GM21825 (cell line): Measurements from ENCODE around the gene FAT1.

Source experiments
- ATAC-seq: cut with Tn5 transposase; IDR thresholded peaks from one replicate; pipeline ENCODE4 v1.9.1; 2021; ENCODE audit warnings: mild to moderate bottlenecking, moderate library complexity; ENCODE audit not compliant: unreplicated experiment

The FAT1 gene

DNA sequence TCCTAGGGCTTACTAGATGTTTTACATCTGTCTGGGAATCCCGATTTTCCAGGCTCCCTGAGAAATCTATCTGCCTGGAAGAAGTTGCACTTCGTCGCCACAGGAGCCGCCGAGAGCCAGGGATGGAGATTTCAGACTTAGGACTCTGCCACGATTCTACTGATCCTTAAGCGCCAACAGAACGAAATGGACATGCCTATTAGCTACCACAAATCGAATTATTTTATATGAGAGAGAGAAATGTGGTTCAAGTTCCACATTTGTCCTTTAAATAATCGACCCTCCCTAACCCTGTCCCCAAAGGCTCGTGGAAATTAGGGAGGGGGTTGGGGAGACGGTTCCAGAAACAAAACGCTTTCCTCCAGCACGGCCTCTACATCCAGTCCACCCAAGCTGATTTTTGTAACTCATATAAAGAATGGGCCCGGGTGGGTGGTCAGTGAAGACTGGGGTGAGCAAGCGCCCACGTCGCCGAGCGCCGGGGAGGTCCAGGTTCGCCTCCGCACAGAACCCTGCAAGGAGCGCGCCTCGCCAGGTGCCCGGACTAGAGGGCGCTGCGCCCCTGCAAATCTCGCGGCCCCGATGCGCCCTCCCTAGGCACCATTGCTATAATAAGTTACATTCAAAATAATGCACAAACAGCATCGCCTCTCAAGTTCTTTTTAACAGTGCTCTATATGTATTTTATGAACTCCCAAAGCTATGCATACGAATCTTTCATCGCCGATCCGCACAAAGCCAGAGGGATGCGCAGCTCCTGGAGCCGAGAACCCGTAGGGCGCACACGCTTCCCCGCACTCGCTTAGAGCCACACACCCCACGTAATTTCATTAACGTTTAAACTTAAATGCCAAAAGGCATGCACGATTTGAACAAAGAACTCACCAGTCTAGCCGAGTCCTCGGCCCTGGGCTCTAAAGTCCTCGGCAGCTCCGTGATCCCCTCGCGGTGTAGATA, 2.1 kb upstream of the FAT1 start:
- no peak for ATAC-seq

DNA sequence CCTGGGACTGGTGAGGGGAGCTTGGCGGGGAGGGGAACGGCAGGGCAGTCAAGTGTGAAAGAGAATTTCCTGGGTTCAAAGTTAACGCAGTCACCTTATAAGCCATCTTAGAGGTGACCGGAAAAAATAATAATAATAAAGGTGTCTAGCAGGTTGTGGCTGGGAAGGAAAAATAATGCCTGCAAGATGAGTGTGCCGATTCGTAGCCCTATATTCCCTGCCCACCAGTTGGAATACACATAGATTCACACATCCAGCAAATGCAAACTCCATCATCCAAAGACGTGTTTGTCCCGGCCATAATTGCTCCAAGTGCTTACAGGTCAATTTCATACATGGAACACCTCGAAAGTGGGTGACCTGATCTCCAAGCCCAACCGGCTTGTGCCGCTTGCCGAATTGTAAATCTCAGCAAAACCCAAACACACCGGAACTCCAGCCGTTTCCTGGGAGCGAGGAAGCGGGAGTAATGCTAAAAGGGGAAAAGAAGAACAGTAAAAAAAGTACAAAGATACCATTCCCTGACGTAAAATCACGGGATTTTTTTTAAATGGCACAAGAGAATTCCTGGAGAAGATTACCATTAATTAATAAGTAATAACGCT, 1.3 kb upstream of the FAT1 start:
- ATAC-seq = no peak

DNA sequence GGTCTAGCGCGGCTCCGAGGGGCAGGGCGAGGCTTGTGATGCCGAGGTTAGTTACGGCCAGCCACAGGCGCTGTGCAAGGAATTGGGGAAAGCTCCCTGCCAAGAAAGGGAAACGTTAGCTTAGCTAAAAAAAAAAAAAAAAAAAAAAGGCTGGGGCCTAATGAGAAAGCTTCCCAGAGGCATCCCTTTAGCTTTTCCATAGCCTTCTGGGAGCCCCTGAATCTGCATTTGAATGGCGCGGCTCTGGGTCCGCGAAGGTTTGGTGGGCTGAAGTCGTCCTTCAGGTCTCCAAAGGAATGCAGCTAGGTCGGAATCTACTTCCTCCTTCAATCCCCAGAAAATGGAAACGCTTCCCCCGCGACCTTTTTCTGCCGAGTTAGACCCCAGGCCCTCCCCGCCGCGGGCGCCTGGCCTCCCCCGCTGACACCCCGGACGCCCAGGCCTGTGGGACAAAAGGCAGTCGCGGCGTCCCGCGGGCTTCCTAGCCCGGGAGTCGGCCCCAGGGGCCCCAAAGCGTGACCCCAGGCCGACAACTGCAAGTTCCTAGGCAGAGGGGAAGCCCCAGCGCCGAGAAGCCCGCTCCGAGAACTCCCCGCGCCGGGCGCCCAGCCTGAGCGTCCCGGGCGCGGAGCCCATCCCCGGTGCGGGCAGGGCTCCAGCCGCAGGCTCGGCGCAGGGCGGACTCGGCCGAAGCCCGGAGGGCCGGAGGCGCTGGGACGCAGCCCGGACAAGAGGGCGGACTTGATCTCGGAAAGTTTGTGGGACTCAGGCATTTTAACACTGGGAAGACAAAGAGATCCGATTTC, 605 bp upstream of the FAT1 start:
- no peak for ATAC-seq

DNA sequence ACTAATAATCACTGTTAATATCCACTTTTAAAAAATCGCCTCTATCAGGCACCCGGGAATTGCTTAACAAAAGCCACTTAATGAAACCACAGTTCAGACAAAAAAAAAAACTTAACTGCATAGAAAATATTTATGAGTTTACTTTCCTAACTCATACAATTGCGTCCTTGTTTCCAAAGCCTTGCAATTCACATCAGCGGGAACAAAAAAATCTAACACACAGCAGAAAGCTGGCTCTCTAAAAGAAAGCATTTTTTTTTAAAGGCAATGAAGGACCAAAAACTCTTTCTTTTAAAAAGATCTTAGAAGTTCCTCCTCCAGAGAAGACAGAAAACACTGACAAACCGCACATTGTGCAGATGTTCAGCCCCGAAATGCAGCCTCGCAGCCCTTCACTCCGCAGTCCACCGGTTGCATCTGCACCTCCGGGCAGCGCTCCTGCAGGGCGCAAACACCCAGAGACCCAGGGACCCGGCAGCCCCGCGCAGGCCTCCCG, 812 bp downstream of the FAT1 start:
- ATAC-seq = no peak

DNA sequence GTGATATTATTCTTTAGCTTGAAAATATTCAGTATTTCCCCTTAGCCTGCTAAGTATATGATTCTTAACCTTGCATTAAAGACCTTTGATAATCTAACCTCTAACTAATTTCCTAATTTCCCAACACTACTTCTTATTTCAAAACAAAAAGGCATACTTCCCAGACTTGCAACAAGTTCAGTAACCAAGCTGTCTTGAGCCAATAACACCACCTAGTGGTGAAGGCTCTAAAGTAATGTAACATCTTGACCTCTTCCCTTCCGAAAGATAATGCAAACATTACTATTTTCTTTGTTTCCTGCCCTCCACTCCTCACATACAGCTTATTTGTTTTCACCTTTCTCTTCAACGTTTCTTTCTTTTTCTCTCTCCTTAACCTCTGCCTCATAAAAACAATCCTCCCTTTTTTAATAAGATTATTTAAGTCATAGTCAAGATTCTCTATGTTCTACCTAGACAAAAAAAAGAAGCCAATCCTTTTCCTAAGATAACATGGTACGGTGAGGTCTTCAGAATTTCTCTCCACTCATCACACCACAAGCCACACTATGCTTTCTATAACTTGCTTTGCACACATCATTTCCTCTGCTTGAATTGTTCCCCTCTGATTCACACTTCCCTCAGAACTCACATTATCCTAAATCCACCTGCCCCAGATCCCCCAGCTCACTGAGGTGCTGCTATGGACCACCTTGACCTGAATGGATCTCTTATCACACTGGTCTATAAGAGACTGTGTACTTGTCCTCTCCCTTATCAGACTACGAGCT, 3.5 kb downstream of the FAT1 start:
- no peak for ATAC-seq

DNA sequence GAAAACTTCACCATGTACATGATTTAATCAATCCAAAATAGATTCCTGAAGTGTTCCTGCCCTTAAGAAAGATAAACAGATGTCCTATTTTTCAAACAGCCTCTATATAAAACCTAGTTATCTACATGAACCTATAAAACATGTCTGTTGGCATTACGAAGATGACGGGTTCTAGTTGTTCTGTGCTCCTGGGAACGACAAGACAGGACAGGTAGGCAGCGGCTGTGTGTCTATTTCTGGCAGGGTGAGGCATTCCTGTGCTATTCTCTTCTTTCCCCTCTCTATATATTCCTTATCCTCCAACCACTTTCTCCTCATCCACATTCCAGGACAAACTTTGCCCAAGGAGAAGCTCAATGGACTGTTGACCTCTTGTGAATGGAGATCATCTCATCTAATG, 6.1 kb downstream of the FAT1 start:
- no peak for ATAC-seq

DNA sequence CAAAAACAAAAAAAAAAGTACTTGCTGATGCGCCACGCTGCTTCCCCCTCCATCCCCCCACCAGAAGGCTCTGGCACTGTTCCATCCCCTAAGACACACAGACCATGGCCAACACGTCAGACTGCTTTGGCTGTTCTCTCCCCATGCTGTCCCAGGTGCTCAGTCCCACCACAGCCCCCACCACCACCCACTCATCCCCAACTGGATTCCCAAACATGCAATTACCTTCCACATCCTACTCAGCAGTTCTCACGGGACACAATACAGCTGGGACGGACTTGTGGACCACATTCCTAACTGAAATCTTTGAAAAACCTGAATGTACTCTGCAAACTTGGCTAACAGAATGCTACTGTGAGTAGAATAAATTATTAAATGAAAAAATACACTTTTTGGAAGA, 8.6 kb downstream of the FAT1 start:
- no peak for ATAC-seq

DNA sequence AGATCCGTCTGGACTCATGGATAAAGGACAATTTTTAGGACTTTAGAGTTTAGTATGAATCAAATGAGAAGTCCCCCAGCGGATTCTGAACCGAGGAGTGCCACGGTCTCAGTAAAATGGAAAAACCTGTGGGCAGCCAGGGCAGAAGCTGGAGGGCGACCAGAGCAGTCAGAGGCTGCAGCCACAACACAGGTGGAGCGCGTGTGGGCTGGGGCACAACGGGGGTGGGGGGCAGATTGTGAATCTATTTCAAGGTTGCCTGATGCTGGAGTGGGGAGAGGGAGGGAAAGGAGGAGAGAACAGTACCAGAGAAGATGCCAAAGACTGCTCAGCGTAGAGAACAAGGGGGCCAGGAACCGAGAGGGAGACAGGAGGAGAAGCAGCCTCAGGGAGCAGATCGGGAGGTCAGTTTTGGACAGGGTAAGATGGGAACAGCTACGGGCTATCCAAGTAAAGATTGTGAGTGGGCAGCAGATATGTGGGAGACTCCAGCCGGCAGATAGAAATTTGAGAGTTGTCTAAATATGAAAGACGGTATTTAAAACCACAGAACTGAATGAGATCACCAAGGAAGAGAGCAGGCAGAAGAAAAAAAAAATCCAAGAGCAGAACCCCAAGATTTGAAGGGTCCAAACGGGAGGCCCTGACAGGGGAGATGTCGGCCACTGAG, 9.5 kb downstream of the FAT1 start:
- no peak for ATAC-seq

DNA sequence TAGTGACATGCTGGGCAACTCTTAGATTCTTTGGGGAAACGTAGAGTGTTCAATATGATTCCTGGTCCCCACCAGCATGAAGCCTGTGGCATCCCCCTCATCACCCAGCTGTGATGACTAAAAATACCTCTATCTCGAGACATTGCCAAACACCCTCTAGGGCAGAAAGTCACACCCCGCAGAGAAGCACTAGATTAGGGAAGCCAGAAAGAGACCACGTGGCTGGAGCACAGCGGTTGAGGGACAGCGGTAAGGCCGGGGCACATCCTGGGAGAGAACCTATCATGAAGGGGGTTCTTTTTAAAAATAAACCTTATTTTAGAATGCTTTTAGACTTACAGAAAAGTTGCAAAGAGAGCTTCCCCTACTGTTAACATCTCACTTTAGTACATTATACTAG, 11.0 kb downstream of the FAT1 start:
- no peak for ATAC-seq

DNA sequence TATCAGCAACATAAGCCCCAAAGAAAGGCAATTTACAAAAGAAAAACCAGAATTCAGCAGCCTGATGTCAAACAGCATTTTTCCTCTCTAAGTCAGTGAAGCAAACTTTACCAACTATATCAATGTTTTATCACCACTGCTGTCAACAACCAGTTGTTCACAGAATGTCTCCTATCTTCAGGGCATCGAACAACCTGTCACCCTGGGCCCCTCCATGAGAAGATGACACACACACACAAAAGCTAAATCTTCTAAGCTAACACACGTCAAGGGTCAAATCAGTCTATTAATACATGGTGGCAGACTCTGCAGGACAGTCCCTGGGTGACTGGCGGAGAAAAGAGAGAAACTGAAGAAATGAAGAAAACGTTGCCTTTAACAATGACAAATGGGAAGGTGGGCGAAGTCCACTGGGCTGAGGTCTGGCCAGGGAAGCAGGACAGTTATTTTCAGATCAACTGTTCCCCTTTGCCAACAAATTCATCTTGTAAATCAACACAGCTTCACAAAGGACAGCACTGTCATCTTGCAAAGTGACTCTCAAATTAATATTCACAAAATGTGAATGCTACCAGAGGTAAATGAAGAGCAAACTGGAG, 13.0 kb downstream of the FAT1 start:
- ATAC-seq = no peak

DNA sequence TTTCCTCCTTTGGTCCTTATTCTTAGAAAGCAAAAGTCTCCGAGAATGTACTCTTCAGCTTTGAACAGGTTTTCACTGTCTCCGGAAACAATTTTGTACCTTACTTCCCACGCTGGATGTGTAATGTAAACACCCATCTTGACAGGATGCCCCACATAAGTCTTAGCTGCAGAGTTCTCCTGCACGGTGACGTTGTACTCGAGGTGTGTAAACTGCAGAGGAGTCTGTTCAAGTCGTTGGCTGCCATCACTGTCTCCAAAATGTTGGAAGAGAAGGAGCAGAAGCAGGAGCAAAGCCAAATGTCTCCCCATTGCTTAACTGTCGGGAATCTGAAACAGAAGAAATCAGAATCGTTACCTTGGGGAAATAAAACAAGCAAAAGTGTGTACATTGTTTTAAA, 14.1 kb downstream of the FAT1 start:
- no peak for ATAC-seq

DNA sequence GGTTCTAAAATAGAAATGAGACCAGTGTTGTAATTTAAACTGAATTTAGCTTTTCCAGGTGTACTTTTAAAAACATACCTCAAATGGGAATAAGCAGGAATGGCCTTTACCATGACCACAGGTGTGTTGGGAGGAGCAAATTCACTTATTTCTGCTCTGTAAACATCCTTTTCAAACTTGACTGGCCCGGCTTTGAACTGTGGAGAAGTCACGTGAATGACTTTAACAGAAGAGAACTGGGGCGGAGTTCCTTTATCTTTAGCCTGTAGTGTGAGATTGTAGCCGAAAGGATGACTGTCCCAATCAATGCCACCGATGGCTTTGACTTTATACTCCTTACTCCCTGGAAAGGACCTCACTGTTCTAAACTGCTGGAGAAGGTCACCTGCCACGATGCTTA, 15.1 kb downstream of the FAT1 start:
- no peak for ATAC-seq

DNA sequence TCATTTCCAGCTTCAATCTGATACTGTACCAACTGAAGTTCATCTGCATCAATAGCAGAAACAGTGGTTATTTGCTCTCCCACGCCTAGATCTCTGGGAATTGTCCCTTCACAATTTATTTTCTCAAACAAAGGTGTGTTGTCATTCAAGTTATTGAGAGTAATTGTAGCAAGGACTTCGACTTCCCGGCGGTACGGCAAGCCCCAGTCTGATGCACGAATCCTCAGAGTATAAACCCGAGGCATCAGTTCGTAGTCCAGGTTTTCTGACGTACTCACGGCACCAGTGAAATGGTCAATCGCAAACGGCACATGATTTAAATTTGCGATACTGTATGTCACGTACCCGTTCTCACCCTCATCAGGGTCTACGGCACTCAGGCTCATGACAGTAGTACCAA, 15.7 kb downstream of the FAT1 start:
- no peak for ATAC-seq

DNA sequence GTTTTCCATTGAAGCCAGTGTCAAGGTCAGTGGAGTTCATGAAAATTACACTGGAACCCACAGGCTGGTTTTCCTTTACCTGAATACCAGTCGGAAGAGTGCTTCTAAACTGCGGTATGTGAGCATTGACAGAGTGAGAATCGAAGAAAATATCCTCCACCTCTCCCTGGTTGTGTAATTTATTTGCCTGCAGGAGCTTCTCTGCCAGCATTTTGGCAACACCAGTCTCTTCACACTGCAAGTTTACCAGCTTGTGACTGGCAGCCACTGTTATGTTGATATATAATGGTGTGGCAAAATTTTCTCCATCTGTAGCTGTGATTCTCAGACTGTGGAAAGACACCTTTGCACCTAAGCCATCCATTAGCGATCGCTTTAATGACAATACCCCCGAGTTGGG, 16.1 kb downstream of the FAT1 start:
- ATAC-seq = no peak

DNA sequence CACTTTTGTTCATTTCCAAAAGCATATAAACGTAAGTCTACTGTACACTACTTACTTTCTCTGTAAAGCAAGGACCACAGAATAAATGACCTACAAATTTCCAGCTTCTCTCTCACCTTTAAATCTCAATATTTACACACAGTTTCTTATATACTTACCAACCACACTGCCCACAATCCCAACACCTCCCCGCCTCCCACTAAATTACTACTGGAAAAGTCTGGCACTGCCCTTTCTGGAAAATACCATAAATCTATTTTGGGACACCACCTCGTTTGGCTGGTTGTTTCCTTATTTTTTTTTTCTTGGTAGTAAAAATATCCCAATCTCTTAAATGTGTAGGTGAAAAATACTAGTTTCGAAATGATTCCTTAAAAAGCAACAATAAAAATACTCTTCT, 19.6 kb downstream of the FAT1 start:
- no peak for ATAC-seq

DNA sequence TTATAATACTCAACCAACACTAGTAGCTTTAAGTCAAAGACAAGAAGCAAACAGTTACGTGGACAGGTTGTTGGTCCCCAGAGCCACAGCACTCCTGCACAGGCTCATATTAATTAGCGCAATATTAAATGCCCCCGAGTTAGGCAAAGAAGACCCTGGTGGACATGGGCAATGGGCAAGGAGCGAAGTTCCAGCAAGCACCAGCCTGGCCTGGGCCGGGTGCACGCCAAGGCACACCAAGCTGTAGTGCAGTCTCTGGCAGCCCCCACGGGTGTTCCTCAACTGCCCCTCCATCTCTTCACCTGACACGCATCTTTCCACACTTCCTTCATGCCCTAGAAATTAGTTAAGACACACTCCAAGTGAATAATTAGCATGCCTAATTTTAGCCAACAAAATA, 20.1 kb downstream of the FAT1 start:
- no peak for ATAC-seq

DNA sequence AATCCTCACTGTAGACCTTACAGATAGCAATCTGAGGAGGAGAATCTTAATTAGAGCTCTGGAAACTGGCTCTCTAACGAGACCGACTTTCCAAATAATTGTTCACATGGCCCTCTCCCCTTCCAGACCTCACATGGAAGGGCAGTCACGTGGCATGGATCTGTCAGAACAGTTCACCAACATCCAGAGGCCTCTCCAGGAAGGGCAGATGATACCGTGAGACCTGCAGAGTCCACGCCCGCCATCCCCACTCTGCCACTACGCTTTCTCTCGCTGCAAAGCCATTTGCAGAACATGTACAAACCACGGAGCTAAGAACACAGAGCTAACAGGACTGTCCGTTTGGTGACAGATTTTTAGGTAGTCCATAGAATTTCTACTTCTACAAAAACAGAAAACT, 20.7 kb downstream of the FAT1 start:
- no peak for ATAC-seq

DNA sequence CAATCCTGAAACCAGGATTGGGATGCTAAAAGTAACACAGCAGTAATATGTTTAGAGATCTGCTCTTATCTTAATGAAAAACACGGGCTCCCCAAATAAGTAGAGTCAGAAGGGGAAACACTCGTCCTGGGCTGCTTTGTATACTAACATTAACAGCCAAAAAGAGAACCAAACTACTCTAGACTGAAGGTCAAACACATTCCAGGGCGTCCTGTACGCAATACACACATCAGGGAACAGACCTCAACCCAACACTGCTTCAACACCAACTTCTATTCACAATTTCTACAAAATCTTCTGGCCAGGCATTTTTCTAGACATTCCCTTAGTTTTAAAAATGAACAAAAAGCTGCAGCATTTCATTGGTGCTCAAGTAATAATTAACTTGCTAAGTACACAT, 21.4 kb downstream of the FAT1 start:
- ATAC-seq = no peak

DNA sequence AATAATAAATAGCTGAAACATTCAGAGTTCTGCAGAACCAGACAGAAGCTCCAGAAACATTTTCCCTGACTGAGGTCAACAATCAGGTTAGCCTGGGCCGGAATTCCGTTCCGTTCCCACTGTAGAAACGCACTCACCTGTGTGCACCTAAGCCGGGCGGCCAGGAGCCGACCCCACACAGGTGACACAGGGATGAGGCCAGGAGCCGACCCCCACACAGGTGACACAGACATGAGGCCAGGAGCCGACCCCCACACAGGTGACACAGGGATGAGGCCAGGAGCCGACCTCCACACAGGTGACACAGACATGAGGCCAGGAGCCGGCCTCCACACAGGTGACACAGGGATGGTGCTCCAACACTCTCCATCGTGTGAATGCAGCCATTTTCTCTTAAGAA, 21.9 kb downstream of the FAT1 start:
- no peak for ATAC-seq

DNA sequence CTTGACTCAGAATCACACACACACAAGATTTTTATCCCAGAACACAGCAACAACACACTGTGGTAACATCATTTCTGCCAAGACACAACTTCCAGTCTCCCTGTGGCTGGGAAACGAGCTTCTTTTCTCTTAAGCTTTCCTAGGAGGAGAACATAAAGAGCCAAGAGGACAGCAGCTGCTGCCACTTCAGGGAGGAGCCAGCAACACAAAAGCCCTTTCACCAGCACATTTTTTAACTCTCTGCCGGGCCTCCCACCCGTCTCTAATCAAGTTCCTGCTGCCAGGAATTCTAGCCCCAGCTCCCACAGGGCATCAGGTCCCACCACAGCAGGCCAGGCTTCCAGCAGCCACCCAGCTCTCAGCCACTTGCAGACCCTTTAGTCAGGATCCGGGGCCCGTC, 22.4 kb downstream of the FAT1 start:
- ATAC-seq = no peak
